Ecto neural progenitor cell (in vitro differentiated cells): ENCODE measurements around the gene OR5K2.

ENCODE experiments used
- DNase-seq: peaks from one replicate; pipeline ENCODE4 v3.0.0-alpha.2; 2018; ENCODE audit warnings: low spot score

OR5K2 gene

GRCh38 chr3:98497381-98497780 is at the start of gene OR5K2:
Gene OR5K2, plus strand, starts transcription at chr3:98497681. Its CDS starts 0 bp downstream, at chr3:98497681.
- DNase-seq = no peak

- DNase-seq = no peak
Measured at GRCh38 chr3:98449606-98450193, 47.8 kb upstream of the OR5K2 start.

GRCh38 chr3:98450372-98450771 is 47.1 kb upstream of the OR5K2 start:
- no peak for DNase-seq

- no peak for DNase-seq
Measured at GRCh38 chr3:98453827-98454226, 43.7 kb upstream of the OR5K2 start.

GRCh38 chr3:98454929-98455328 is 42.6 kb upstream of the OR5K2 start:
- DNase-seq = no peak

- no peak for DNase-seq
Measured at GRCh38 chr3:98457543-98457942, 39.9 kb upstream of the OR5K2 start.

GRCh38 chr3:98460220-98460619 is 37.3 kb upstream of the OR5K2 start:
- no peak for DNase-seq

- no peak for DNase-seq
Measured at GRCh38 chr3:98462901-98463300, 34.6 kb upstream of the OR5K2 start, which contains the start of gene OR5K1. Gene OR5K1, plus strand, starts transcription at chr3:98463201. Its CDS starts 6,376 bp downstream, at chr3:98469577.

- no peak for DNase-seq
Measured at GRCh38 chr3:98482717-98483482, 14.6 kb upstream of the OR5K2 start.

- no peak for DNase-seq
Measured at GRCh38 chr3:98483626-98484025, 13.9 kb upstream of the OR5K2 start.

- no peak for DNase-seq
Measured at GRCh38 chr3:98500019-98500418, 2.5 kb downstream of the OR5K2 start.

- no peak for DNase-seq
Measured at GRCh38 chr3:98501270-98501669, 3.8 kb downstream of the OR5K2 start.

- no peak for DNase-seq
Measured at GRCh38 chr3:98501863-98502576, 4.5 kb downstream of the OR5K2 start.

GRCh38 chr3:98504539-98504938 is 7.1 kb downstream of the OR5K2 start:
- DNase-seq = no peak

GRCh38 chr3:98508582-98508981 is 11.1 kb downstream of the OR5K2 start:
- no peak for DNase-seq

- no peak for DNase-seq
Measured at GRCh38 chr3:98512576-98512975, 15.1 kb downstream of the OR5K2 start.

GRCh38 chr3:98513091-98513511 is 15.6 kb downstream of the OR5K2 start:
- no peak for DNase-seq

- DNase-seq = no peak
Measured at GRCh38 chr3:98513736-98514135, 16.3 kb downstream of the OR5K2 start.

- no peak for DNase-seq
Measured at GRCh38 chr3:98514948-98515347, 17.5 kb downstream of the OR5K2 start.

- DNase-seq = no peak
Measured at GRCh38 chr3:98518816-98519215, 21.3 kb downstream of the OR5K2 start.

GRCh38 chr3:98519351-98519750 is 21.9 kb downstream of the OR5K2 start:
- no peak for DNase-seq

GRCh38 chr3:98521897-98522543 is 24.5 kb downstream of the OR5K2 start:
- DNase-seq = peak; percentile 56
